NK-92 (cell line): ENCODE data around the gene ZFAND6.

Experiments used
- DNase-seq: peaks from one replicate; lab custom pipeline; 2025; ENCODE audit not compliant: unreplicated experiment; lab: John Stamatoyannopoulos, UW

The ZFAND6 gene

DNA sequence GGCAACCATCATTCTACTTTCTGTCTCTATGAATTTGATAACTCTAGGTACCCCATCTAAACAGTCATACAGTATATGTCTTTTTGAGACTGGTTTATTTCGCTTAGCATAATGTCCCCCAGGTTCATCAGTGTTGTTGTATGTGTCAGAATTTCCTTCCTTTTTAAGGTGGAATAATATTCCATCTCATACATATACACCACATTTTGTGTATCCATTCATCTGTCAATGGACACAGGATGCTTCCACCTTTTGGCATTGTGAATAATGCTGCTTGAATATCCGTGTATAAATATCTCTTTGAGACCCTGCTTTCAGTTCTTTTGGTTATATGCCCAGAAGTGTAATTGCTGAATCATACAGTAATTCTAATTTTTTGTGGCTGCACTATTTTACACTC, 10.4 kb upstream of the ZFAND6 start:
- no peak for DNase-seq

DNA sequence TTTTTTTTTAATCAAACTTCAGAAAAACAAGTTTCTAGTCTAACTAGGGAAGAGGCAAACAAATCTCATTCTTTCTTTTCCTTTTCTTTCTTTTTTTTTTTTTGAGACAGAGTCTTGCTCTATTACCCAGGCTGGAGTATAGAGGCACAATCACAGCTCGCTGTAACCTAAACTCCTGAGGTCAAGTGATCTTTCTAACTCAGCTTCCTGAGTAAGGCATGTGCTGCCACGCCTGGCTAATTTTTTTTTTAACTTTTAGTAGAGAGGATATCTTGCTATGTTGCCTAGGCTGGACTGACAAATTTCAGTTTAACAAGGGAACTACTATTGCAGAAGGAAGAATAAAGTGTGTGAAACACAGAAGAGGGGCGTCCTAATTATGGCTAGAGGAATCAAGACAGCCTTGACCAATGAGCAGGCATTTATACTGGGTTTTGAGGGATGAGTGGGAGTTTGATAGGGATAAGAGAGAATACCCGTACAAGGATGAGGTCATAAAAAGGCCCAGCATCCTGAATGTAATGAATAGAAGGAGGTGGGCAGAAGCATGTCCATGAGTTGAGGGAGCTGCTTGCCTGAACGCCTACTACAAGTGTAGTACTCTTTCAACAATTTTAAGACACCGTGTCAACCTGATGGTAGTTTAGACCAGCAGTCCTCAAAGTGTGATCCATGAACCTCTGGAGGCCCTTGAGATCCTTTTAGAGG, 6.7 kb upstream of the ZFAND6 start:
- no peak for DNase-seq

DNA sequence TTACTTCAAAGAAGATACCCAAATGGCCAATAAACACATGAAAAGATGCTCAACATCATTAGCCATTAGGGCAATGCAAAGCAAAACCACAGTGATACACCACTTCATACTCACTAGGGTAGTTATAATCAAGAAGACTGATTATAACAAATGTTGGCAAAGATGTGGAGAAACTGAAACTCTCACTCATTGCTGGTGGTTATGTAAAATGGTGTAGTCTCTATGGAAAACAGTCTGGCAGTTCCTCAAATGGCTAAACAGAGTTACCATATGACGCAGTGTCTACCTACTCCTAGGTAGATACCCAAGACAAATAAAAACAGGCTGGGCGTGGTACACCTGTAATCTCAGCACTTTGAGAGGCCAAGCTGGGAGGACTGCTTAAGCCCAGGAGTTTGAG, 3.5 kb upstream of the ZFAND6 start:
- DNase-seq = no peak

DNA sequence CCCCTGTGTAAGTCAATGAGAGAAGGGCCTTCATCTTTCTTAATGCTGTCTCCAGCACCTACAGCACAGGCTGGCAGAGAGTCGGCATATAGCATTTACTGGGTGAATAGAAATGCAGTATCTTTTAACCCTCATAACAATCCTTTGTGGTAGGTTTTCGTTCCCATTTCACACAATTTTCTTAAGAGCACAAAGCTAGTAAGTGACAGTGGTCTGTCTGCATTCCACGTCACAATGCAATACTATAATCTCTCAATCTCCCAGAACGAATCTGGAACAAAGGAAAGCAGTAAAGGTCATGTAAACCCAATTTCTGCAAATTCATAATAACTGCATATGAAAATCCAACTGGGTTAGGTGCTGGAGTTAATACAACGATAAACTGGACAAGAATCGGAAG, 1.4 kb upstream of the ZFAND6 start:
- DNase-seq = no peak

DNA sequence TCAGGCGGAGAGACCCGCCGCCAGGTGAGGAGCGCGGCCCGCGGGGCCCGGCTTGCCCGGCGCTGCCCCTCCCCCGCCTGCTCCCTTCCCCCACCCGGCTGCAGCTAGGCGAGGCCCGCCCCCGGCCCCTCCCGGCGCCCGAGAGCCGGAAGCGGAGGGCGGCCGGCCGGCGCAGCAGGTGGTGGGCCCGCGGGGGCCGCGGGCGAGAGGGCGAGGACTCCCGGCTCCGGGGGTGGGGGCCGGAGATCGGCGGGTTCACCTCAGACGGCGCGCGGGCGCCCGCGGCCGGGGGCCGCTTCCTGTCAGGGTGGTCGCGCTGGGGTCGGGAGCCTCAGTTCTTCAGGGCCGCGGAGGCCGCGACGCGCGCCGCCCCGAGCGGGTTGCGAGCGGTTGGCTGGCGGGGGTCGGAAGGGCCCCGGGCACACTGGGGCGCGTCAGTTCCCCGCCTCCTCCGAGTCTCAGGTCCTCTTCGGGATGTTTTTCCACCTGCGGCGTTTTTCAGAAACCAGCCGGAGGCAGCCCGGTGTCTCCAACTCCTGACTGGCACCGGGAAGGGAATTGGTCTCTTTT, 395 bp downstream of the ZFAND6 start:
- no peak for DNase-seq

DNA sequence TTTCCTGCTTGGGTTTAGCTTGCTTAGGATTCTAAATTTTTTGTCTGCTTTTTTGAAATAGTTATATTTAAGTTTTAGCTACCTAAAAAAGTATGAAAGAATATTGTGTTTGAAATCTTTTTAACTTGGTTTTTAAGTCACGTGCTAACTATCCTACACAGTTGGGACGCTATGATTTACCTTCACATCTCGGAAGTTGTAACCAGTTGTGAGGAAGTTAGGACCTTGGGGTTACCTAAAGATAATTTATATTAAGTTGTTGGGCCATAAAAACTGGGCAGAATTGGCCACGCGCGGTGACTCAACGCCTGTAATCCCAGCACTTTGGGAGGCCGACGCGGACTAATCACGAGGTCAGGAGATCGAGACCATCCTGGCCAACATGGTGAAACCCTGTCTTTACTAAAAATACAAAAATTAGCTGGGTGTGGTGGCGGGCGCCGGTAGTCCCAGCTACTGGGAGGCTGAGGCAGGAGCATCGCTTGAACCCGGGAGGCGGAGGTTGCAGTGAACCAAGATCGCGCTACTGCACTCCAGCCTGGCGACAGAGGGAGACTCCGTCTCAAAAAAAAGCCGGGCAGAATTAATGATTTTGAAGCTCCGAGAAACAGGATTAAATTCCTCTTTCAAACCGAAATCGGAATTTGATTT, 1.0 kb downstream of the ZFAND6 start:
- no peak for DNase-seq

DNA sequence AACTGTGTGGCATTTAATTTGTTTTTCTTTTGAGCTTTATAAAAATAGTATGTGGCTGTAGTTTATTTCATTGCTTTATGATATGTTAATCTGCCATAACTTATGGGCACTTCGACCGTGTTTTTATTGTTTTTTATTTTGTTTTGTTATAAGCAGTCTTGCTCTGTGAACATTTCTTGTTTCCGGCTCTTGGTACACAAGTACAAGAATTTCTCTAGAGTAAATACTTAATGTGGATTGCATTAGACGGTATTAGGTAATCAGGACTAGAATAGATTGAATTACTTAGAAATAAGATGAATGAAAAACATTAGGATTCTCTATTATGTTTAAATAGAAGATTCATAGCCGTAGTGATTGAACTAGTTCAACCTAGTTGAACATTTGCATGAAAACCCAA, 2.1 kb downstream of the ZFAND6 start:
- no peak for DNase-seq

DNA sequence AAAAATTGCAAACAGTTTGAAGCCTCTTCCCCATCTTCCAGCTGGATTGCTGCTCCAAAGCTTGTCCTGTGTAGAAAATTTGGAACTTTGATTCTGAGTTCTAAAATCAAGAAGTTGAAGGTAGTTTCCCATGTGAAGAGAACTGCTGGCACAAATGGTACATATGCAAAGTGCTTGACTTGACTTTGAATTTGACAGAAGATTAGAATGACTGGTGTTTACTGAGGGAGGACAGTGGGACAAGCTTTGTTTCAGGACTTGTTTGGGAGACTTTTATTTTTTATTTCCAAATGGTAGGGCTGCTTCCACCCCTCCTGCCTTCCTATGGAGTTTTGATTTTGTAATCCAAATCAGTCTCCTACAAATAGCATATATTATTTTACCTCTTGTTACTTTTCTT, 7.4 kb downstream of the ZFAND6 start:
- no peak for DNase-seq

DNA sequence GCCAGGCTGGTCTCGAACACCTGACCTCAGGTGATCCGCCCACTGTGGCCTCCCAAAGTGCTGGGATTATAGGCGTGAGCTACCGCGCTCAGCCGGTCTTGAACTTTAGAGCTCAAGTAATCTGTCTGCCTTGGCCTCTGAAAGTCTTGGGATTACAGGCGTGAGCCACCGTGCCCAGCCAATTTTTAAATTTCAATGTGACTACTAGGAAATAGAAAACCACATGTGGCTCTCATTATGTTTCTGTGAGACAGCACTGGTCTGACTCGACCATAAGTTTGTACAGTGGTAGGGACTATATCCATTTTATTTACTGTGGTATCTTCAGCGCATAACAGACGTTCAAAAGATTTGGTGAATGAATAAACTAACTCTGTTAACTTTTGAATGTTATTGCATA, 9.1 kb downstream of the ZFAND6 start:
- DNase-seq = no peak

DNA sequence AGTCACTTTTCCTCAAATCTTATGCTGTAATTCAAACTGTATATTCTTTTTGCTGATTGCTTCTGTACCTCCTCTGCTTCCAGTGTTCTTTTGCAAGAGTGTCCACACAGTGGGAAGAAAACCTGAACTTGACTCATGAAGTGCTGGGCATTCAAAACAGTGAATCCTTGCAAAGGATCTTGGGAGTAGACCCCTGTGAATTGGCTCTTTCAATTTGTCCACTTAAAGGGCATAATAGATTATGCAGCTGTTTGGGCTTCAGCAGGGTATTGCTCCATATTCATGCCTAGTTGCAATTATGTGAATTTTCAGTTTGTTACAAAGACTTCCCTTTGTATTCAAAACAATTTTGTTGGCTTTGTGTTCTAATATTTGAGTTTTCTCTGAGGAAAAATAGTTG, 11.4 kb downstream of the ZFAND6 start:
- DNase-seq = no peak

DNA sequence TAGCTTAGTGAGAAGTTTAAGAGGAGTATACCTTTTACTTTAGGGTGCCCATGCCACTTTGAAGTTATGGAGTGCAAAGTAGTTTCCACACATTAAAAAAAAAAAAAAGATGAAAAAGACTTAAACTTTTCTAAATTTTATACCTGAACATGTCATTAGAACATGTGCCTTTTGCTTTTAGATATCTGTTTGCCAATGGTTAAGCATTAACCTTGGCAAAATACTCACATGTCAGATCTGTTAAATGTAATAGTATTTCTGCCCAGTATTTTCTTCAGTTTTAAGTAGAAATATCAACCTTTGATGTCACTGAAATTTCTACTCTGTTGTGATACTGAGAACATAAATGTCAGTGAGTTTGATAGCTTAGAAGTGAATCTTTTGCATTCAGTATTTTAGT, 12.2 kb downstream of the ZFAND6 start:
- DNase-seq = no peak

DNA sequence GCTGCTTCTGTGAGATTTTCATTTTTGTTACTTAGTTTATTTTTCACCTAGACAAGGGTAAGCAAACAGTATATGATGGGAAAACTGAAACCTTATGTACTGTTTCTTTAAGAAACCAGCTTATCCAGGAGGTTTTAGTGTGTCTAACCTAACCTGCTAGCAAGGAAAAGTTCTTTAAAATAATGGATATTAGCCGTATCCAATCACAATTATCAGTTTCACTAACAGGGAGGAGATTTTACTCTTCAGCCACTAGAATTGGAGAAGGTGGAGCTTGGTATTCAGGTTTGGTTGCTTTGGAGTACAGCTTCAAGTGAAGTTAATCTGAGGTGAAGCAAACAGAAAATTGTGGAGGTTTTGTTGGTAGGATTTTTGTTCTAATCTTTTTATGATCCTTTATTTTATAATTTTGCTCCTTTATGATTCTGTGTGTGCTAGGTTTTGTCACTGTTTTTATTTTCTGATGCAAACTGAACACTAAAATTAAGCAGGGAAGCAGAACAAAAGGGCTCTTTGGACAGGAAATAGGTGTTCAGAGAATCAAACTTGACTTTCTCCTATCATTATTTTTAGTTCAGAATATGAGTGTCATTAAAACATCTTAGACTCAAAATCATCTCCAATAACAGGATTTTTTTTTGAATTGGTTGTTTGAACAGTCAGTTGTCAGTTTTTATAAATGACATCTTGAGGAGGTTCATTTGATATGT, 13.0 kb downstream of the ZFAND6 start:
- no peak for DNase-seq

DNA sequence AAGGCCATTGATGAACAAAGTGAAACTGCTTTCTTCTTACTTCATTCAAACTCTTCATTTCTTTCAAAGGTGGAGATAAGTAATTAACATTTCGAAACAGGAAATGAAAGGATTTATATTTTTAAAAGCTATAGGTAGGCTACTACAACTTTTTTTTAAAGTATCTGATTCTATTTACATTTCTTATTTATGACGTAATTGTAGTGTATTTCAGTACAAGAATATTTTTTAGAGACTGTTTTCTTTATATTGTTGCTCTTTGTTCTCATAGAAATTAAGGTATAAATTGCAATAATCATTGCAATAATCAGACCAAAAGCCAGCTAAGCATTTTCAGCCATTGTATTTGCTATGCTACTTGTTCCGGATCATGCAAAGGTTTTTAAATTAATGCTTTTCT, 13.7 kb downstream of the ZFAND6 start:
- DNase-seq = no peak

DNA sequence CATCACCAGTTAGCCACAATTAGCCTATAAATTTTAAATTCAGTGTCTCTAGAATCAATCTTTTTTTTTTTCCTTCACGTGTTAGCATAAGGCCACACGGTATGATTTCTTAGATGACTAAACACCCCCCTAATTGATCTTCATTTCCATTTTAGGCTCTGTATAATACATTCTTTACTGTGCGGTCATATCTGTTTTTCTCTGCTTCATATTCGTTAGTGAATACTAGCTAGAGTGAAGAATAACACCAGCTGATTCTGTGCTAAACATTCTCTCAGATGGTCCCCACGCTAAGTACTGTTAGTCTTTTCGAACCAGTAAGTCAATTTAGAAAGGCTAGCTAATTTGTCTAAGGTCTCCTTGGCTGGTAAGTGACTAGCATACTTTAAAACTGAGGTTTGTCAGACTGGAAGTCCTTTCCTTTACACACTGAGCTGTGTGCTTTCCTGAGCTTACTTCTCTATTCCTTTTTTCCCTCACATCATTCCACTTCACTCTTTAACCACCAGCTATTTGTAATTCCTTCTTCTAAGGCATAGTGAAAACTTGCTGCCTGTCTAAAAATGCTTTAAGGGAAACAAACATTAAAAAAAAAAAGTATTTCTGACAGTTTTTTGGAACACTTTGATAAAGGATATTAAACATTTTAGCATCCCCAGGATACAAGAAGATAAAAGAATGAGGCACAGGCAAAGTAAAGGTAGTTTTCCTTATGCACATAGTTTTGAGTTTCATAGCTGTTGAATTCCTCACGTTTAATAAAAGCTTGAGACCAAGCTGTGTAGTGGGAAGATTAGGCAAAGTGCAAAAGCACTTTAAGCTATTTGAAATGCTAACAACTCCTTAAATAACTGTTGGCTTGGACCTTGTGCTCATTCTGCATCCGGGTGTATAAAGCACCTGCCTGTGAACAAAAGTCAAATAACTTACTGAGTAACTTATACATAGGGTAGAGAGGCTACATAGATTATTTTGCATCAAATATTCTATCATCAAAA, 17.1 kb downstream of the ZFAND6 start:
- no peak for DNase-seq

DNA sequence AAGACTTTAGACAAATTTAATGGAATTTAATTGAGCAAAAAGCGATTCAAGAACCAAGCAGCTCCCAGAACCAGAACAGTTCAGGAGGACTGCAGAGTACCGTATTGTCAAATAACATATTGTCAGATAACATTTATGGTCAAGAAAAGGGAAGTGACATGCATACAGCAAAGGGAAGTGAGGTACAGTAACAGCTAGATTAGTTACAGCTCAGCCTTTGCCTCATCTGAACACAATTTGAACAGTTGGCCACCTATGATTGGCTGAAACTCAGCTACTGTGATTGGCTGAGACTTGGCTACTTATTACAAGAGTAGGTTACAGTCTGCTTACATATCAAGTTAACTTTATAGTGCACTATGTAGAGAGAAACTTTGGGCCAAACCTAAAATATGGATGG, 21.9 kb downstream of the ZFAND6 start:
- DNase-seq = no peak

DNA sequence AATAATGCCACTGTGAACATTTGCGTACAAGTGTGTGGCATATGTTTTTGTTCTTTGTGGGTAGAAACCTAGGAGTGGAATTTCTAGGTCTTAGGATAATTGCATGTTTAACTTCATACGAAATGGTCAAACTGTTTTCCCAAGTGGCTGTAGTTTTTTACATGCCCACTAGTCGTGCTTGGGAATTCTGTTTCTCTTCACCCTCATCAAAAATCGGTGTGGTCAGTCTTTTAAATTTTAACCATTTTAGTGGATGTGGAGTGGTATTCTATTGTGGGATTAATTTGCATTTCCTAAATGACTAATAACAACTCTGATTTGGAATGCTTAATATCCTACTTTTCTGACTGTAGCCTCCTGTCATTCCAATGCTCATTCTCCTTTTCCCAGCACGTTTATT, 27.6 kb downstream of the ZFAND6 start:
- no peak for DNase-seq

DNA sequence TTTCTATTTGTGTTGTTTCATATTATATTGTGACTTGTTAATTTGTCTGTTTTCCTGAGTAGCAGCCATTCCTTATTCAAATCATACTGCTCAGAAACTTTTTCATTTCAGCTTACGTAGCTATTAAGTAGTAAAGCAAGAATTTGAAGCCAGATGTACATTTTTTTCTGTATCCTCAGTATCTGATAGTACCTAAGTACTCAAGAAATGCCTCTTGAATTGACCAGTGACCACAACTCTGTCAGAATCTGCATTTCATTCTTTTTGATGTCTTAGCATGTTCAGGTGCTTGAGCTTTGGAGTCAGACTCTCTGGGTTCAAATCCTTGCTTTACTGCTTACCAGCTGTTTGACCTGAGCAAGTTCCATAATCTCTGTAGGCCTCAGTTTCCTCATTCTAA, 30.6 kb downstream of the ZFAND6 start:
- DNase-seq = no peak

DNA sequence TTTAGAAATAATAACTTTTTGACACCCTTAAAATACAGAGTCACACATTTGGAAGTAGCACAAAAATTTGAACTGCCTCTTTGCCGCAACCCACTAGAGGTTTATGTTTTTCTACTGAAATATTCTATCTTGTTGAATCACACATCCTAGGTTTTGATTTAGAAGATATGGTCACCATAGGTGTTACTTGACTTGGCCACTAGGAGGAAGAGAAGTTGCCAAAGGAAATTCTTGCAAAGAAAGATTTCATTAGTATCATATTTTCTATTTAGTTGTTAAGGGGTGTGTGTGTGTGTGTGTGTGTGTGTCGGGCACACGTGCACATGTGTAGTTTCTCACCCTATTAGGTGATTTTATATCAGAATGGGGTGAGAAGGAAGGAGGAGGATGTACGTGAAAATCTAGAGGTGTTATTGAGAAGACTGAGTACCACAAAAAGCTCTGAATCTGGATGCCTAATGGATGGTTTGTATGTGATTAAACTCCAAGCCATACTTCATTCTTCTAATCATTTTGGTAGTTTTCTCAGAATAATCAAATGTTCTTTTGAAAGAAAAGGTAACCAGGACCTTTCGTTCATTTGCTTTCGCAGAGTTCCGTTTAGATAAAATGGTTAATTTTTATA, 31.5 kb downstream of the ZFAND6 start:
- no peak for DNase-seq

DNA sequence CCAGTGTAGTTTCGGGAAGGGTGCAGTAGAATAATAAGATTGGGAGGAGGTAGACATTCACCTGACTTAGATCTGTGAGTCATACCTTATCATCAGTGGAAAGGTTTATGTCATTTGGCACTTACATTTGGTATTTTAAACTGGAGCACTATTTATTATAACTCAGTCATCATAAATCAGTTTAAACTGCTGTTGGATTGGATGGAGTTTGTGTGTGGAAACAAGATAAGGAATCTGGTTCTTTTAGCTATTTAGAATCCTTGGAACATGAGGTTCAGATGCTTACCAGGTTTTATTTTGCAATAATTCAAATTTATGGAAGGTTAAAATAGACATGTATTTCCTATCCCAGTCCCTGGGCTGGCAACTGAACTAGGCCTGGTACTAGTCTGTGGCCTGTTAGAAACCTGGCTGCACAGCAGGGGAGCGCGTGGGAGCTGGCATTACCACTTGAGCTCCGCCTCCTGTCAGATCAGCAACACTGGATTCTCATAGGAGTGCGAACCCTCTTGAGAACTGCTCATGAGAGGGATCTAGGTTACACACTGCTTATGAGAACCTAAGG, 34.5 kb downstream of the ZFAND6 start:
- DNase-seq = no peak

DNA sequence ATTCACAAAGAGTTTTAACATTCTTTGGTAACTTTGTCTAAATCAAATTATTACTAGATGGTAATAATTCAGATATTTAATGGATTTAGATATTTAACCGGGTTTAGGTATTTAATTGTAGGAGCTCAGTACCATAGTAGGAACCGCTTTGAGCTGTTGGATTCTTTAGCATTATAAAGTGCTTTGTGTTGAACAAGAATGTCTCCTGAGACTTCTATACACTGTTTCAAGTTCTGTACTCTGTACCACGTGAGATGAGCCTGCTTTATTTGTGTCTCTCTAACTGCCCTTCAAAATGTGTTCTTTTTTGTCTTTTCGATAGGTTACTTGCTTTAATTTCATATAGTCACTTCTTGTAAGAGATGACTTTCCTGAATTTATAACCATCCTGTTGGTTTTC, 36.0 kb downstream of the ZFAND6 start:
- no peak for DNase-seq
